DOHH2 (cell line): ENCODE data around the gene FGD4.

Experiments
- H3F3A ChIP-seq: fragments of 200-600 bp; sonication (generic), shearing (Covaris generic); 2 replicates; pipeline ENCODE4 v1.6.0; 2016; ENCODE audit warnings: antibody characterized with exemption, mild to moderate bottlenecking; ENCODE audit not compliant: control insufficient read depth, insufficient read depth
- H3K27ac ChIP-seq: fragments of 200-600 bp; sonication (generic); 2 replicates; pipeline ENCODE4 v1.5.1; 2014; ENCODE audit warnings: low read depth, mild to moderate bottlenecking, low read length, moderate library complexity
- H3K27me3 ChIP-seq: fragments of 200-600 bp; sonication (generic); 2 replicates; pipeline ENCODE4 v1.6.1; 2014; ENCODE audit warnings: mild to moderate bottlenecking, low read length, mixed read lengths; ENCODE audit not compliant: control insufficient read depth
- H3K36me3 ChIP-seq: fragments of 200-600 bp; sonication (generic); 2 replicates; pipeline ENCODE4 v1.6.1; 2014; ENCODE audit warnings: mild to moderate bottlenecking, low read length, moderate library complexity, mixed read lengths; ENCODE audit not compliant: control insufficient read depth
- H3K4me1 ChIP-seq: fragments of 200-600 bp; sonication (generic); 2 replicates; pipeline ENCODE4 v1.6.1; 2014; ENCODE audit warnings: mild to moderate bottlenecking, low read length, mixed read lengths; ENCODE audit not compliant: control insufficient read depth
- H3K4me2 ChIP-seq: fragments of 200-600 bp; sonication (generic); 2 replicates; pipeline ENCODE4 v1.6.0; 2014; ENCODE audit warnings: mild to moderate bottlenecking, low read length, moderate library complexity
- H3K4me3 ChIP-seq: fragments of 200-600 bp; sonication (generic); 2 replicates; pipeline ENCODE4 v1.5.1; 2014; ENCODE audit warnings: mild to moderate bottlenecking, low read length, mixed read lengths
- H3K79me2 ChIP-seq: fragments of 200-600 bp; sonication (generic); 2 replicates; pipeline ENCODE4 v1.6.1; 2014; ENCODE audit warnings: mild to moderate bottlenecking, low read length, mixed read lengths; ENCODE audit not compliant: control insufficient read depth
- H3K9me2 ChIP-seq: fragments of 200-600 bp; sonication (generic); replicated peaks from 2 replicates; pipeline ENCODE4 v1.6.1; 2014; ENCODE audit warnings: mild to moderate bottlenecking, low read length, mixed read lengths; ENCODE audit not compliant: control insufficient read depth
- H3K9me3 ChIP-seq: fragments of 200-600 bp; sonication (generic); 2 replicates; pipeline ENCODE4 v1.6.1; 2014; ENCODE audit warnings: antibody characterized with exemption, low read length, mixed read lengths; ENCODE audit not compliant: control insufficient read depth, insufficient read depth
- H4K20me1 ChIP-seq: fragments of 200-600 bp; sonication (generic); 2 replicates; pipeline ENCODE4 v1.6.0; 2014; ENCODE audit warnings: low read depth, mild to moderate bottlenecking, antibody characterized with exemption, low read length, moderate library complexity; ENCODE audit not compliant: control insufficient read depth, insufficient read depth
- CTCF ChIP-seq: fragments of 200-600 bp; sonication (generic); IDR thresholded peaks from one replicate; pipeline ENCODE4 v1.5.1; 2014; ENCODE audit warnings: antibody characterized with exemption, mild to moderate bottlenecking, low read depth, low read length; ENCODE audit not compliant: poor library complexity, severe bottlenecking
- EZH2phosphoT487 ChIP-seq: fragments of 200-600 bp; sonication (generic); IDR thresholded peaks from 2 replicates; pipeline ENCODE4 v1.6.1; 2017; ENCODE audit warnings: borderline replicate concordance, mild to moderate bottlenecking, antibody characterized with exemption, low read length, moderate library complexity, mixed read lengths

Gene FGD4

DNA sequence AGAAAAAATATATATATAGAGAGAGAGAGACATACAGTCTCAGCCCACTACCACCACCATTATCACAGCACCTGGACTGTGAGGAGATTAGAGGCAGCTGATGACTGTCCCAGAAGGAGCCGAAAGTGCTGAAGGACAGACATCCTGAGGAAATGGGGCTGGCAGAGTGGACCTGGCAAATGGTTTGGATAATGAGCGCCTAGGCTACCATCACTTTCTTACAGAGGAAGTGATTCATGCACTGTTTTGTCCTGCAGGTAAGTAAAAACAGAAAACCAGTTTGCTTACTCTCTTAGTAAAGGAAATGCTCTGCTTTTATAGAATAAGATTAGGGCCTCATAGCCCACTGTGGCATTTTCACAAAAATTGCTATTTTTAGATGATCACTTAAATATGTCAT is 251.2 kb downstream of the FGD4 start:
- Histone ChIP-seq H4K20me1 (no peaks in the 10 kb centered on the region), H3K9me3 (no peaks in the 10 kb centered on the region), H3K79me2 (no peaks in the 10 kb centered on the region), H3K27me3 (no peaks in the 10 kb centered on the region), H3K4me3 (no peak overlapping the region), H3K27ac (no peak overlapping the region), H3K36me3 (no peaks in the 10 kb centered on the region), H3K4me1 (no peaks in the 10 kb centered on the region), H3F3A (no peaks in the 10 kb centered on the region), H3K4me2 (no peak overlapping the region), H3K9me2 (no peaks in the 10 kb centered on the region)
- TF ChIP-seq CTCF (no peak), EZH2phosphoT487 (no peak)

- Histone ChIP-seq H3K27ac (no peak overlapping the region), H3F3A (no peaks in the 10 kb centered on the region), H3K9me2 (no peaks in the 10 kb centered on the region), H3K4me1 (no peaks in the 10 kb centered on the region), H3K4me2 (no peak overlapping the region), H4K20me1 (no peaks in the 10 kb centered on the region), H3K9me3 (no peaks in the 10 kb centered on the region), H3K79me2 (no peaks in the 10 kb centered on the region), H3K27me3 (no peaks in the 10 kb centered on the region), H3K4me3 (no peak overlapping the region), H3K36me3 (no peaks in the 10 kb centered on the region)
- TF ChIP-seq EZH2phosphoT487, result no peak
- no peak for TF ChIP-seq CTCF
Observed at GRCh38 chr12:32651151-32651955, 252.0 kb downstream of the FGD4 start.

- Histone ChIP-seq H3K9me3 (no peaks in the 10 kb centered on the region), H3K79me2 (no peaks in the 10 kb centered on the region), H3K4me2 (no peak overlapping the region), H3F3A (no peaks in the 10 kb centered on the region), H4K20me1 (no peaks in the 10 kb centered on the region), H3K4me3 (no peak overlapping the region), H3K27me3 (no peaks in the 10 kb centered on the region), H3K4me1 (no peaks in the 10 kb centered on the region), H3K36me3 (no peaks in the 10 kb centered on the region), H3K27ac (no peak overlapping the region), H3K9me2 (no peaks in the 10 kb centered on the region)
- TF ChIP-seq EZH2phosphoT487 (no peak), CTCF (no peak)
Observed at GRCh38 chr12:32651956-32652210, 252.5 kb downstream of the FGD4 start.
